Activated naive CD4-positive, alpha-beta T cell treated with anti-CD3 and anti-CD28 coated beads, Interleukin-2, amount 50 U/mL, for 72 hours (primary cell): ENCODE measurements around the gene HJURP. TPM values are rescaled to one million over a fixed set of nuclear protein-coding genes. Genes with fewer than 3 reads are reported as not detected.

ENCODE experiments used
- ATAC-seq, 2 donors: fragments of 150-1000 bp; cut with Tn5 transposase; 2 replicates each; pipeline ENCODE4 v1.10.0; 2021; ENCODE audit warnings: mild to moderate bottlenecking in 2 of 2, moderate library complexity in 2 of 2
- DNase-seq, 2 donors: peaks; one replicate each; pipeline ENCODE4 v3.0.0; 2021 to 2022; ENCODE audit warnings: low spot score in 2 of 2
- H3K27ac Mint-ChIP-seq, 2 donors: one replicate each; pipeline ENCODE4 v1.8.0; 2022; ENCODE audit warnings: mild to moderate bottlenecking in 2 of 2, mixed read lengths in 2 of 2
- H3K36me3 Mint-ChIP-seq, 2 donors: one replicate each; pipeline ENCODE4 v1.8.0; 2022; ENCODE audit warnings: mixed read lengths in 2 of 2
- H3K9me3 Mint-ChIP-seq, 2 donors: one replicate each; pipeline ENCODE4 v1.8.0; 2022; ENCODE audit warnings: mixed read lengths in 2 of 2
- total RNA-seq, 2 donors: library from RNA; stranded (reverse); gene quantifications; one replicate each; pipeline ENCODE4 v1.2.3, GENCODE V29; 2022

HJURP gene
- total RNA-seq, 2 donors from 2014 or later = 77.3 to 195 TPM

DNA sequence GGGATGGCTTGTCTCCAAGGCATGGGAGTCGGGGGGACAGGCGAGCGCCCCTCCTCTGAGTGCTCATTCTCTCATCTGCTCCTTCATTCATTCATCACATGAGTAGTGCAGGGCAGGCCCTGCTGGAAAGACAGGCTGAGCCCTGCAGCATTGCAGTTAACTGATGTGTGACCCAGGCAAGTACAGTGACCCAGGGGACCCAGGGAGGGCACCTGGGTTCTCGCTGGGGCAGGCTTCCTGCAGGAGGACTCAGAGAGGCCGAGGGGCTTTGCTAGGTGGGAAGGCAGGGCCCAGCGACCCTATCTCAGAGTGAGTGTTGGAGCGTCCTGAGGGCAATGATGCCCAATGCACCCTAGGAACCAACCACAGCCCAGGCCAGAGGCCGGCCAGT lies 30.6 kb downstream of the HJURP start:
- no peaks in the 10 kb centered on the region for H3K9me3 Mint-ChIP-seq
- no peaks in the 10 kb centered on the region for H3K36me3 Mint-ChIP-seq
- H3K27ac Mint-ChIP-seq = no peak overlapping the region
- no peak for ATAC-seq
- DNase-seq = peak in 1 of 2 donors; percentile 21

DNA sequence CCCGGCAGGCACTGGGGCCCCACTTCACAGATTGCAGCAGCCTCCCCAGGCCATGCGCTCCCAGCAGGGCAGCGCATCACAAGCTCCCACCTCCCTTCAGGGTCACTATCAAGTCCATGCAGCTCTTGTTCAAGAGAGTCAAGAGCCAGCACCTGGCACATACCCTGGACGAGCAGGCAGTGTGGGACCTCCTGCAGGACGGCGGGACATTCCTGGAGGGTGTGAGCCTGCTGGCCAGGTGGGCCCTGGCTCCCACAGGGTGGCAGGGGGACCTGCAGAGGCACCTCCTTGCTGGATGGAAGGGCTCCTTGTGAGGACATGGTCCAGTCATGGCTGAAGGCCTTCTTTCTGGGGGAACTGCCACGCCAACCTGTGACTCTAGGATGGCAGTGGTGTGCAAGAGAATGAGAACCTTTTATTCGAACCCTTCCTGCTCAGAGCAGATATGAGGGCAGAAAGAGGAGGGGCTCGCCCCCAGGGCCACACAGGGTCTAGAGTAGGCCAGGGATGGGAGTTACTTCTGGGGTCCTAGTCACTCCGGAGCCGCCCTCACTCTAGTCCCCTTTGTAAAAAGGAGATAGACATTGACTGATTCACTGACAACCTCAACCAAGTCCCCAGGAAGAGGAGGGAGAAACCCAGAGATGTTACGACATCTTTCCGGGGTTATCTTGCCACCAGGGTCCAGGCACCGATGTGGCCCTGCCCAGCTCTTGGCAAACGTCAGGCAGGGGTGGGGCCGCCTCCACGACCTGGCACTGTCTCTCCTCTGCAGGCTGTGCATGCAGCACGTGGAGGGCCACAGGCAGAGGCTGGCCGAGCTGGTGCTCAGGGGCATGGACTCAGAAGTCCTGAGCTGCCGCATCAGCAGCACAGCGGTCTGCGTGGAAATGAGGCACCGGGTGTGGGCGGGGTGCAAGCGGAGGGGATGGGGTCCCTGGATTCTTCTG lies 31.3 kb downstream of the HJURP start:
- Mint-ChIP-seq H3K9me3 (no peaks in the 10 kb centered on the region), H3K36me3 (no peaks in the 10 kb centered on the region), H3K27ac (peak overlapping the region in 1 of 2 donors; percentile 44)
- no peak for ATAC-seq
- DNase-seq = peak in 1 of 2 donors; percentile 43

DNA sequence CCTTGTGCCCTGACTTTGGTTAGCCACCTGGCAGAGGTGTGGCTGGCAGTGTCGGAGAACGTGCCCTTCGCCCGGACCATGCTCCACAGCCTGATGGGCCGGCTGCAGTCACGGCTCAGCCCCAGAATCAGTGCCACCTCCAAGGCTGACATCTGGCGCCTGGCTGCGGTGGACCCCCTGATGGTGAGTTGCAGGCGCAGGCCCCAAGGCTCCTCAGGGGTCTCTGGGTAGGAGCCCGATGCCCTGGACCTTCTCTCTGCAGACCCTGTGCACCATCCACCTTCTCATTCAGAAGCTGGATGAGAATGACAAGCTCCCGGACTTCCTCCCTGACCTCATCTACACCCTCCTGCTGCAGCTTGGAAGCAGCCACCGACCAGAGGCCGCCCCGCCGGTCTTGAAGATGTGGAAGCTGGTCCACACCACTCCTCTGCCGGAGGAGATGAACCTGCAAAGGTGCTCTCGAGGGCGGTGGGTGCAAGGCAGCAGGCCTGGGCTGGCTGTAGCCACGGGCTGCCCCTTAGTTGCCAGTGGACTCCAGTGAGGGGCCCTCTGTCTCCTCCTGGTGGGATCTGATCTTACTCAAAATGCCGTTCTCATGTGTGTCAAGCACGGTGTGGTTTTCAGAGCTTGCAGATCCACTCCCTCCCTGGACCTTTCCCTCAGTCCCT lies 32.1 kb downstream of the HJURP start:
- DNase-seq = peak in 1 of 2 donors; percentile 40
- ATAC-seq = no peak
- H3K27ac Mint-ChIP-seq = peak overlapping the region in 1 of 2 donors; percentile 44

DNA sequence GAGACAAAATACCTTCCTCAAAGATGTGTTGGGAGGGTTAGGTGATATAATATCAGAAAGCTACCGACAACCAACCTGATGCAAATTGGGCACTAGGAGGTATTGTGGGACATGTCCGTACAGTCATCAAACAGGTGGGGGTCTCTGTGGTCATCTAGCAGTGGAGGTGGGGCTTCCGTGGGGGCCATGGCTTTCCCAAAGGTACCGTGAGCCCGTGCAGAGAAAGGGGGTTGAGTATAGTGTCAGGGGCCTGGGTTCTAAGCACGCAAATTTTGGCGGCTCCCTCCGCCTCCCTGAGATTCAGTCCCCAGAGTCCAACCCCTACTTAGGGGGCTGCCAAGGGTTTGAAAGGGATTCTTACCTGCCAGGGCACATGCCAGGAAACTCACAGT lies 32.6 kb downstream of the HJURP start:
- no peak for ATAC-seq
- DNase-seq = no peak
- H3K36me3 Mint-ChIP-seq = no peaks in the 10 kb centered on the region
- no peak overlapping the region for H3K27ac Mint-ChIP-seq
- no peaks in the 10 kb centered on the region for H3K9me3 Mint-ChIP-seq

More for the DNA sequence above, 32.1 kb downstream of the HJURP start:
- Mint-ChIP-seq H3K9me3 (no peaks in the 10 kb centered on the region), H3K36me3 (no peaks in the 10 kb centered on the region)

DNA sequence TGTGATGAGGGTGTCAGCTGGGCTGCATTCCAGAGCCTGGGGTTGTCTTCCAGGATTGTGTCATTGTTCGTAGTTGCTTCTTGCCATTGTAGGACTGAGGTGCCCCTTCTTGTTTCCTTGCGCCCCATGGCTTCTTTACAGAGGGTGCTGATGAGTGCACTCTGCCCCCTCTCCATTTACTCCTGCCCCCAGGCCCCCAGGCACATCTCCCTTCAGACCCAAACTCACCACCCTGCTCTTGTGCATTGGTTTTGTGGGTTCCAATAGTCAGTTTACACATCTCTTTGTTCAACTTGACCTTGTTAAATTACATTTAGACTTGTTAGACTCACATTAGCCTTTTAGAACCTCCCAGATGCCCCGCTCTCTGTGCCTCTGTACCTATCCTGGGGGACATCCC lies 33.1 kb downstream of the HJURP start:
- H3K9me3 Mint-ChIP-seq = no peaks in the 10 kb centered on the region
- no peak for ATAC-seq
- peak in 1 of 2 donors; percentile 14 for DNase-seq
- no peaks in the 10 kb centered on the region for H3K36me3 Mint-ChIP-seq
- H3K27ac Mint-ChIP-seq = no peak overlapping the region

DNA sequence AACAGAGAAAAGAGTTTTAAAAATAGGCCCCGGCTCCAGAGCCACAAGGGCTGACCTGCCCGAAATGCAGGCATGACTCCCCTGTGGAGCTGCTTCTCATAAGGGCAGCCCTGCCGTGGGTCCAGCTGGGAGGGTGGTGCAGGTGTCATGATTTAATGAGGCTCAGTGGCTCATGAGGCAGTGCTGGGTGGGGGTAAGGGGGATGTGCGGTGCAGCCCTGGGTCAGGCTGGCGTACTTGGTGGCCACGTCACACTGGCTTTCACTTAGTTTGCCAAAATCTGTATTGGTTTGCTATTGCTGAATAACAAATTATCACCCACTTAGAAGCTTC lies 33.6 kb downstream of the HJURP start:
- Mint-ChIP-seq H3K9me3 (no peaks in the 10 kb centered on the region), H3K36me3 (no peaks in the 10 kb centered on the region), H3K27ac (no peak overlapping the region)
- DNase-seq (peak in 1 of 2 donors; percentile 44), ATAC-seq (no peak)

DNA sequence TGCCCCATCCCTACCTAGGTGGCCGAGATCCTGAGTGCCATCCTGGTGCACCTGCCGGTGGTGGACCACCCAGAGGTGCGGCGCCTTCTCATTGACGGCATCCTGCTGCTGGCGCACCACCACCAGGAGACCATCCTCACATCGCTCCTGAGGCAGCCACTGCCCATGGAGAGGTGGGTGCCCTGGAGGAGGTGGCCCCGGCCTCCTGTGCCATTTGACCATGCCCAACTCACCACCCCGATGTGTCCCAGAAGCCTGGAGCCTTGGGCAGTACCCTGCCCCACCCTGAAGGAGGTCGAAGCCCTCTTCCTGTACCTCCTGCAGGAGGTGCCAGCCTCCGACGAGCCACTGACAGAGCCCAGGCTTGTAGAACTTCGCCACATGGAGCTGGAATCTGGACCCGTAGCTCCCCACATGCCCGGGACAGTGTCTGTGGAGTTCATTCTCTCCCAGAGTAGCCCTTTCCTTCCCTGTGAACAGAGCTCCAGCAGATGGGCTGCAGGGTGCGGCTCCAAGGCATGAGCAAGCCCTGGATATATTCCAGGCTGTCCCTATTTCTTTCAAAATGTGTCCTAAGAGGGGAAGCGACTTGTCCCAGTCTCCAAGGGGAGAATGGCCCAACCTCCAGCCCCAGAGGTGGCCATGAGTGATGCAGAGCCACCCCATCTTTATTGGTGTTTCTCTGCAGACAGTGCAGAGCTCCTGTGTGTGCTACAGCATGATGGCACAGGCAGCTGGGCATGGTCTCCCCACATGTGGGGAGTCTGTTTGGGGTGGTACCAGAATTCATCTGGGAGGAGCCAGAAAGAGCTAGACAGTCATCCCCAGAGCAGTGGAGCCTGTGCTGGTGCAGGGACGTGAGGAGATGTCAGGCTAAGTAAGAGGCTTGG lies 34.2 kb downstream of the HJURP start:
- DNase-seq (peak in 1 of 2 donors; percentile 46), ATAC-seq (no peak)
- H3K36me3 Mint-ChIP-seq = no peaks in the 10 kb centered on the region
- H3K27ac Mint-ChIP-seq = peak overlapping the region in 1 of 2 donors; percentile 68
- H3K9me3 Mint-ChIP-seq = no peaks in the 10 kb centered on the region

DNA sequence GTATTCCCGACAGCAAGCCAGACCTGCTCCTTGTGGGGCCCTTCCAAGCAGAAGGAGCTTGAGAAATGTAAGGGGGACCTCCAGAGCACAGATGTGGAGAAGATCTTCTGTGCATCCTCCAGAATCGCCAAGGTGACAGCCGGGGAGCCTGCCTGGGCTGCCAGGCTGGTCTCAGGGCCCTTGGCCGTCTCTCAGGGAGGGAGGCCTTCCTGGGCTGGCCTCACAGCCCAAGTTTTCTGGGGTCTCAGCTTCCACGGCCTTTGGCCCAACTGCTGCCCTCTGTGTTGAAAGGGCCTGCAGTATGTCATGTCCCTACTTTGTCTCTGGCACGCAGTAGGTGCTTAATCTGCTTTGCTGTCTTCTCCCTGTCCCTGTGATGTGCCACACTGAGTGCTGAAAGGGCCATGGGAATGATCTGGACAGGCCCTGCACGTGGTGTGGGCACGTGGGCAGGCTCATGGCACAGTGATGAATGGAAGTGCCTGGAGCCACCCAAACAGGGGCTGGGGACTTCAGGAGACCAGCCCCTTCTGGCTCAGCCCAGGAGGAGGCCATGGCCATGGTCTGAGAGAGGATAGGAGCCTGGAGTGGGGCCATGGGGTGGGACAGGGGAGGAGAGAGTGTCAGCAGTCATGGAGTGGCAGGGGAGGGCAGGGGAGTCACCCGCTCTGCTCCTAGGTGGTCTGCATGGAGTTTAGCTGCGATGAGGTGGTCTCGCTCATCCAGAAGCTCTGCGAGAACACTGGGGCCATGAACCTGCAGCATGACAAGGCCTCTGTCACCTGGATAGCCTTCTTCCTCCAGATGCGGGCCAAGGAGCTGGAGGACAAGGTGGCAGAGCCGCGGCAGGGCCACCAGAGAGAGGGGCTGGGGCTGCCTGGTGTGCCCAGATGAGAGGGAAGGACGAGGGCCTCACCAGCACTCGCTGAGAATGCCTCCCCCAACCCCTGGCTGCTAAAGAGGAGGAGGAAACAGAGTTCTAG lies 35.4 kb downstream of the HJURP start:
- Mint-ChIP-seq H3K27ac (no peak overlapping the region), H3K9me3 (no peaks in the 10 kb centered on the region), H3K36me3 (no peaks in the 10 kb centered on the region)
- ATAC-seq (no peak), DNase-seq (peak in 1 of 2 donors; percentile 48)

DNA sequence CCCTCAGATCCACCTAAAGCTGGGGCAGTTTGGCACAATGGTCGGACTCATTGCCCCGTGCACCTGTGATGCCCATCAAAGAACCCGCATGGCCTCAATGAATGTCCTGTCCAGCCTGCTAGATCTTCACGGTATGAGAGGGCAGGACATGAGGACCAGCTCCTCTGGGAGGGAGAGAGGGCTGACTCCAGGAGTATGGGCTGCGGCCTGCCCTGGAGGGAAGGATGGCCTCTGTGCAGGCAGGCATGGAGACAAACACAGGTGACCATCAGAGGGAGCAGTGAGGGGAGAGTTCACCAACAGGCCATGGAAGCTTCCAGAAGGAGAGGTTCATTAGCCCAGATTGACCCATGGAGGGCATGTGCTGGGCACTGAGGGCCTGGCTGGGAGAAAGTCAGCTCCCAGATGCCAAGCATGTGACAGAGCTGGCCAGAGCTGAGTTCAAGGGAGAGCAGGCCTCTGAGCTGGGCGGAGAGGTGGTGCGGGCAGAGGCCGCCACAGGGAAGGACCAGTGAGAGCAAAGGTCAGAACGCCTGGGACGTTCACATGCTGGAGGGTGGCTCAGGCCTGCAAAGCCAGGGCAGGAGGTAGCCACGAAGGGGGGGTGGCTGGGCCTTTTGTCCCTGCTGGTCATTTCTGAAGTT lies 36.2 kb downstream of the HJURP start:
- DNase-seq = peak in 1 of 2 donors; percentile 20
- Mint-ChIP-seq H3K9me3 (no peaks in the 10 kb centered on the region), H3K27ac (no peak overlapping the region), H3K36me3 (no peaks in the 10 kb centered on the region)
- no peak for ATAC-seq

DNA sequence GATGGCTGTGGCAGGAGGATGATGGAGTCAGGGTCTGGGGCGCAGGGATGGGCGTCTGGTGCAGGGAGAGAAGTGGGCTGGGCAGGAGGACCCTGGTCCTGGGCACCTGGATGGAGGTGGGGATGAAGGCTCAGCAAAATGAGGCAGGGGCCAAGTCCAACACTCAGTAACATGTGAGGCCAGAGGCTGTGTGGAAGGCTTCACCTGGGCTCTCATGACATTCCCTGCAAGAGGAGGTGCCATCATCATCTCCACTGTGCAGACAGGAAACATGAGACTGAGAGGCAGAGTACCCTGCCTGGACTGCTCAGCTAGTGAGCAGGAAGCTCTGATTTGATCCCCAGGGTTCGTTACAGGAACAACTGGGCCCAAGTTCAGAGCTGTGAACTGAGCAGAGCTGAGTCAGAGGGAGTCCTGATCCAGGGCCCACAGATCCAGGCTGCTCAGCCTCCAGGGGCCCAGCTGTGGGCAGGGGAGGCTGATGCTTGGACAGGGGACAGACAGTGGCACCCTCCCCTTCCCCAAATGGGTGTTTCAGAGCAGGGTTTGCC lies 36.9 kb downstream of the HJURP start:
- H3K9me3 Mint-ChIP-seq = no peaks in the 10 kb centered on the region
- no peaks in the 10 kb centered on the region for H3K36me3 Mint-ChIP-seq
- H3K27ac Mint-ChIP-seq = no peak overlapping the region
- peak in 1 of 2 donors; percentile 16 for DNase-seq
- ATAC-seq = no peak

DNA sequence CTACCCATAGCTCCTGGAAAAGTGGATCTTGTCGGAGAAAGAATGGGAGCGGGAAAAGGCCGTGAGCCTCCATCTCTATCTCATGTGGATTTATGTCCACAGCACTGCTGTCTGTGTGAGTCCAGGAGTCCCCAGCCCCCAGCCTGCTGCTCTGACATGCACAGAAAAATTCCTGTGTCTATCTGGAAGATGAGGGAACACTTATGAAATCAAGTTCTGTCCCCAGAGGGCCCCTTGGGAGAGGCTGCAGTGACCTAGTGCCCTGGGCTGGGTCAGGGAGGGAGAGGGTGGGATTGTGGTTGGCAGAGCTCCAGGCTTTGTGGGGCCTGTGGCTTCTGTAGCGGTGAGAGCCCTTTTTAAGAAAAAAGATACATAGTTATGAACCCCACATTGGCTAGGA lies 37.6 kb downstream of the HJURP start:
- Mint-ChIP-seq H3K27ac (no peak overlapping the region), H3K36me3 (no peaks in the 10 kb centered on the region), H3K9me3 (no peaks in the 10 kb centered on the region)
- ATAC-seq = no peak
- DNase-seq = no peak

DNA sequence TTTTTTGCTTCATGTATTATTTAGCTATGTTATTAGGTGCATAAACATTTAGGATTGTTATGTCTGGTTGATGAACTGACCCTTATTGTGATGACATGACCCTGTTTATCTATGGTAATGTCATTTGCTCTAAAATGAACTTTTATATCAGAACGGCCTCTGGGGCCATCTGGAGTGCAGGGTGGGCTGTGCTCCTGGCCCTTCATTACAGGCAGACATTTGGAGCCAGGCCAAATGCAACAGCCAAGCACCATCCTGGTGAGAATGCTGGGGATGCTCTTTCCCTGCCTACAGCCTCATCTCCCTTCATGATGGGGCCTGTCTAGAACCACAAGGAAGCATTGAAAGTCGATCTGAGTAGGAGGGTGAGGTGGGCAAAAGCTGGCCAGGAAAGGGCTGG lies 38.0 kb downstream of the HJURP start:
- H3K27ac Mint-ChIP-seq = no peak overlapping the region
- ATAC-seq (no peak), DNase-seq (peak in 1 of 2 donors; percentile 23)
- no peaks in the 10 kb centered on the region for H3K36me3 Mint-ChIP-seq
- no peaks in the 10 kb centered on the region for H3K9me3 Mint-ChIP-seq

DNA sequence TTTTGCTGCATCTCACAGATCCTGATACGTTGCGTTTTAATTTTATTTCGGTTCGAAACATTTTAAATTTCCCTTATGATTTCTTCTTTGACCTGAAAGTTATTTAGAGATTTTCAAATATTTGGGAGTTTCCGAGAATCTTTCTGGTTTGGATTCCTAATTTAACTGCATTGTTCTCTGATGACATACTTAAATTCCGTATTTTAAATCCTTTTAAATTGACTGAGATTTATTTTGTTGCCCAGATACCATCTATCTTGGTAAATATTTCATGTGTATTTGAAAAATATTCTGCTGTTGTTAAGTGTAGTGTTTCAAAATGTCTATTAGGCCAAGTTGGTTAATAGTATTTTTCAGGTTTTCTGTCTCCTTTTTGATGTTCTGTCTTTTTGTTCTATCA lies 38.5 kb downstream of the HJURP start:
- DNase-seq (no peak), ATAC-seq (no peak)
- no peak overlapping the region for H3K27ac Mint-ChIP-seq
- H3K9me3 Mint-ChIP-seq = no peaks in the 10 kb centered on the region
- H3K36me3 Mint-ChIP-seq = no peaks in the 10 kb centered on the region

DNA sequence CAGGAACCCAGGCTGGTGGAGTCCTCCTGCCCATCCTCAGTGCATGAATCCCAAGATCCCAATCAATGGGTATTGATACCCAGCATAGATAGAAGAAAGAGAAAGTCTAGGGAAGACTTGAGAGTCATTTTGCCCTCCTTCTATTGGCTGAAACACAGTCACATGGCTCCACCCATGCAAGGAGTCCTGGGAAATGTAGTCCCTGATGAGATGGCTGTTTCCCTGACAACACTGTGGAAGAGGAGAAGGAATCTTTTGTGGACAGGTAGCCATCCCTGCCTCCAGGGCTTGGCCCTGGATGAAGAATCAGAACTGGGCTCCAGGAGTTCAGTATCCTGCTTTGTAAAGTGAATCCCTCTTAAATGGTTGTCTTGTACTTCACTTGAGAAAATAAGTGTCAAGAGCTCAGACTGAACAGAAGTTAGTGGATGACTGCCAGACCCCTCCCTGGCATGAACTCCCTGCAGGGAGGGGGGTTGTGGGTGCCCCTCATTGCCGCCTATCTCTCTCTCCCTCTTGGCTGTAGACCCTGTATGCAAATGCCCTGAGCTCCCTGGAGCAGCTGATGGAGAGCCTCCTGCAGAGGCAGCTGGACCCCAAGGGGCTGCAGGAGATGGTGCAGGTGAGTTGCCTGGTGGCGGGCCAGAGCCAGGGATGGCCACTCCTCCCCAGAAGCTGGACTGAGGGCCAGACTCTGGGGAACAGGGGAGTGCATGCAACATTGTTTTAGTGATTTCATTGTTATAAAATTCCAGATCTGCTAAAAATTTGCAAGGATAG lies 40.1 kb downstream of the HJURP start:
- H3K27ac Mint-ChIP-seq = no peak overlapping the region
- peak in 1 of 2 donors; percentile 47 for ATAC-seq
- H3K9me3 Mint-ChIP-seq = no peaks in the 10 kb centered on the region
- H3K36me3 Mint-ChIP-seq = no peaks in the 10 kb centered on the region
- peak in 1 of 2 donors; percentile 33 for DNase-seq
